HEK293T (cell line): ENCODE measurements around the gene P2RX2.

Experiments used
- ARNT ChIP-seq: fragments of 450-650 bp; IDR thresholded peaks from 2 replicates; pipeline ENCODE4 v1.6.1; 2017; ENCODE audit warnings: mild to moderate bottlenecking
- BHLHE40 ChIP-seq: fragments of 450-650 bp; IDR thresholded peaks from 2 replicates; pipeline ENCODE4 v1.6.1; 2016; ENCODE audit warnings: mild to moderate bottlenecking, moderate library complexity, borderline replicate concordance
- ELF4 ChIP-seq: fragments of 450-650 bp; IDR thresholded peaks from 2 replicates; pipeline ENCODE4 v1.6.1; 2017; ENCODE audit warnings: antibody characterized with exemption
- FOXA1 ChIP-seq: fragments of 450-650 bp; IDR thresholded peaks from 2 replicates; pipeline ENCODE4 v1.6.1; 2016; ENCODE audit warnings: mild to moderate bottlenecking
- FOXM1 ChIP-seq: fragments of 450-650 bp; IDR thresholded peaks from 2 replicates; pipeline ENCODE4 v1.6.1; 2017; ENCODE audit warnings: mild to moderate bottlenecking, borderline replicate concordance
- SP1 ChIP-seq: fragments of 450-650 bp; IDR thresholded peaks from 2 replicates; pipeline ENCODE4 v1.6.1; 2017
- TARDBP ChIP-seq: fragments of 450-650 bp; IDR thresholded peaks from 2 replicates; pipeline ENCODE4 v1.6.1; 2016
- ZNF384 ChIP-seq: fragments of 450-650 bp; IDR thresholded peaks from 2 replicates; pipeline ENCODE4 v1.6.1; 2016

GRCh38 chr12:132608231-132609171 lies 10.1 kb upstream of the P2RX2 start:
- TF ChIP-seq FOXA1 = no peak
- TF ChIP-seq ARNT = no peak
- no peak for TF ChIP-seq BHLHE40
- no peak for TF ChIP-seq TARDBP
- TF ChIP-seq ZNF384 = no peak
- TF ChIP-seq SP1 = no peak
- TF ChIP-seq FOXM1 = no peak
- TF ChIP-seq ELF4 = no peak
